Measurements from ENCODE around the gene BSCL2.

DNA sequence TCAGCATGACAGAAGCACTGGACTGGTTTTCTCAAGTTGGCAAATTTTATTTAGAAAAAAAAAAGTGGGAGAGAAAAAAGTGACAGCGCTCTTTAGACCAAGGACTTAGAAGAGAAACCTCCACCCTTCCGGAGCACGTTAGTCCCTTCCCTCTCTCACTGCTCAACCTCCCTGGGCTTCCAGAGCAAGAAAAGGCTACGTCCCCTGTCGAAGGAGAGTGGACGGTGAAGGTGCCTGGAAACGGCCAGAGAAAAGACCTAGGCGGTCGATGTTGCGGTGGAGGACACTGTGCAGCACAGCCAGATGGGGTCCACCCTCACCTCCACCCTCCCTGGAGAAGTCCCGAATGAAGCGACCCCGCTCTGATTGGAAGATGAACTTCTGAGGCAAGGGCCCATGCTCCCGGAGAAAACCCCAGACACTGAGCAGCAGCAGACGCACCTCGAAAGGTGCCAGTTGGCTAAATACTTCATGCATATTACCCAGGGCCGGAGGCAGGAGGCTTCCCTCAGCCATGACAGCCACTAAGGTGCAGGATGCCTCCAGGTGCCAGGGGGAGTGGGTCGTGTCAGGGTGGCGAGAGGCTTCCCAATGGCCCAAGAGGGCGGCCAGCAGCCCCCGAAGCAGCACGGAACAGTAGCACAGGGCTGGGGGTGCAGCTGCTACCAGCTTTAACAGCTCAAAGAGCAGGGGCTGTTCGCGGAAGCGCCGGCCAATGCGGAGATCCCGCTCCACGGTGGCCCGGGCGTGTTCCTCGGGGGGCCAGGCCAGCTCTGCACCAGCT lies 60.2 kb downstream of the BSCL2 start:
- TF ChIP-seq, protein P1, sequence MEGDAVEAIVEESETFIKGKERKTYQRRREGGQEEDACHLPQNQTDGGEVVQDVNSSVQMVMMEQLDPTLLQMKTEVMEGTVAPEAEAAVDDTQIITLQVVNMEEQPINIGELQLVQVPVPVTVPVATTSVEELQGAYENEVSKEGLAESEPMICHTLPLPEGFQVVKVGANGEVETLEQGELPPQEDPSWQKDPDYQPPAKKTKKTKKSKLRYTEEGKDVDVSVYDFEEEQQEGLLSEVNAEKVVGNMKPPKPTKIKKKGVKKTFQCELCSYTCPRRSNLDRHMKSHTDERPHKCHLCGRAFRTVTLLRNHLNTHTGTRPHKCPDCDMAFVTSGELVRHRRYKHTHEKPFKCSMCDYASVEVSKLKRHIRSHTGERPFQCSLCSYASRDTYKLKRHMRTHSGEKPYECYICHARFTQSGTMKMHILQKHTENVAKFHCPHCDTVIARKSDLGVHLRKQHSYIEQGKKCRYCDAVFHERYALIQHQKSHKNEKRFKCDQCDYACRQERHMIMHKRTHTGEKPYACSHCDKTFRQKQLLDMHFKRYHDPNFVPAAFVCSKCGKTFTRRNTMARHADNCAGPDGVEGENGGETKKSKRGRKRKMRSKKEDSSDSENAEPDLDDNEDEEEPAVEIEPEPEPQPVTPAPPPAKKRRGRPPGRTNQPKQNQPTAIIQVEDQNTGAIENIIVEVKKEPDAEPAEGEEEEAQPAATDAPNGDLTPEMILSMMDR (IDR thresholded peaks at IDR 0.05) = no peak
- TF ChIP-seq EZH2 (IDR thresholded peaks at IDR 0.05) = no peak
